HG03354 (cell line): Measurements from ENCODE around the gene CDK5RAP2.
A peak's percentile ranks its signal among the peaks of the same experiment; 100 is the strongest.
"Not testable (repeated sequence)": the region's sequence is repeated elsewhere in the genome, so short reads cannot be mapped to it uniquely, and the experiment has no call there.

Experiments
- ATAC-seq: cut with Tn5 transposase; IDR thresholded peaks from one replicate; pipeline ENCODE4 v1.9.1; 2021; ENCODE audit warnings: mild to moderate bottlenecking; ENCODE audit not compliant: unreplicated experiment, poor library complexity, severe bottlenecking

Gene CDK5RAP2

GRCh38 chr9:120524038-120524437 lies 55.9 kb downstream of the CDK5RAP2 start:
- ATAC-seq = no peak

GRCh38 chr9:120522558-120522957 lies 57.4 kb downstream of the CDK5RAP2 start:
- no peak for ATAC-seq

GRCh38 chr9:120522032-120522431 lies 57.9 kb downstream of the CDK5RAP2 start:
- no peak for ATAC-seq

GRCh38 chr9:120521101-120521500 lies 58.9 kb downstream of the CDK5RAP2 start:
- no peak for ATAC-seq

GRCh38 chr9:120515996-120516395 lies 64.0 kb downstream of the CDK5RAP2 start:
- ATAC-seq = not testable (repeated sequence)

- ATAC-seq = not testable (repeated sequence)
Observed at GRCh38 chr9:120515481-120515880, 64.5 kb downstream of the CDK5RAP2 start.

- ATAC-seq = no peak
Observed at GRCh38 chr9:120514405-120514804, 65.6 kb downstream of the CDK5RAP2 start.

- ATAC-seq = no peak
Observed at GRCh38 chr9:120513825-120514396, 66.1 kb downstream of the CDK5RAP2 start.

- no peak for ATAC-seq
Observed at GRCh38 chr9:120510816-120511215, 69.2 kb downstream of the CDK5RAP2 start.

GRCh38 chr9:120507936-120508510 lies 71.9 kb downstream of the CDK5RAP2 start:
- no peak for ATAC-seq

- no peak for ATAC-seq
Observed at GRCh38 chr9:120505186-120505585, 74.8 kb downstream of the CDK5RAP2 start.

GRCh38 chr9:120500733-120501132 lies 79.2 kb downstream of the CDK5RAP2 start:
- ATAC-seq = no peak

- not testable (repeated sequence) for ATAC-seq
Observed at GRCh38 chr9:120497865-120498264, 82.1 kb downstream of the CDK5RAP2 start.

- ATAC-seq = not testable (repeated sequence)
Observed at GRCh38 chr9:120496438-120496837, 83.5 kb downstream of the CDK5RAP2 start.

- ATAC-seq = peak; percentile 96
Observed at GRCh38 chr9:120490888-120491595, 88.9 kb downstream of the CDK5RAP2 start.

- ATAC-seq = no peak
Observed at GRCh38 chr9:120486835-120487234, 93.1 kb downstream of the CDK5RAP2 start.

GRCh38 chr9:120486347-120486746 lies 93.6 kb downstream of the CDK5RAP2 start:
- no peak for ATAC-seq

- no peak for ATAC-seq
Observed at GRCh38 chr9:120485788-120486187, 94.2 kb downstream of the CDK5RAP2 start.

GRCh38 chr9:120484162-120484561 lies 95.8 kb downstream of the CDK5RAP2 start:
- ATAC-seq = no peak

GRCh38 chr9:120482424-120483186 lies 97.4 kb downstream of the CDK5RAP2 start:
- ATAC-seq = no peak
